Upper lobe of right lung (tissue), 1 donor: ENCODE data around the gene BBS7. TPM values are rescaled to one million over a fixed set of nuclear protein-coding genes. Genes with fewer than 3 reads are reported as not detected.

Experiments
- ATAC-seq: fragments of 200-7000 bp; cut with Tn5 transposase; one replicate; pipeline ENCODE4 v1.9.1; 2020; ENCODE audit warnings: mild to moderate bottlenecking, moderate library complexity
- DNase-seq: peaks from one replicate; pipeline ENCODE4 v3.0.0-alpha.2; 2020
- H3K27ac ChIP-seq: fragments of 200-600 bp; one replicate; pipeline ENCODE4 v1.8.0; 2022
- H3K27me3 ChIP-seq: fragments of 200-600 bp; one replicate; pipeline ENCODE4 v1.8.0; 2022; ENCODE audit warnings: mild to moderate bottlenecking
- H3K36me3 ChIP-seq: fragments of 200-600 bp; one replicate; pipeline ENCODE4 v1.8.0; 2022
- H3K4me1 ChIP-seq: fragments of 200-600 bp; one replicate; pipeline ENCODE4 v1.8.0; 2022
- H3K4me3 ChIP-seq: fragments of 200-600 bp; one replicate; pipeline ENCODE4 v1.8.0; 2022; ENCODE audit warnings: mild to moderate bottlenecking
- H3K9me3 ChIP-seq: fragments of 200-600 bp; one replicate; pipeline ENCODE4 v1.8.0; 2022
- intact Hi-C: fragments of 100-400 bp; cut with DNase I; formaldehyde crosslinking; loops from one replicate; pipeline ENCODE4 v1.11.0; 2022
- total RNA-seq: library from RNA; stranded (reverse); fragmentation: NEBNext Ultra II Directional; extraction: Animal tissue kit (Norgen Biotek cat#: 25700); gene quantifications from one replicate; pipeline ENCODE4 v1.2.1, GENCODE V29; 2021
- TF ChIP-seq, protein P1 (sequence below): fragments of 200-600 bp; IDR thresholded peaks from one replicate; pipeline ENCODE4 v1.8.0; 2022; ENCODE audit warnings: antibody characterized with exemption
- donor health status: DM: no; HTN: yes; CAD: no; lungs with severe emphysema.

The BBS7 gene
- total RNA-seq, 1 donor from 2014 or later: 14.5 TPM

DNA sequence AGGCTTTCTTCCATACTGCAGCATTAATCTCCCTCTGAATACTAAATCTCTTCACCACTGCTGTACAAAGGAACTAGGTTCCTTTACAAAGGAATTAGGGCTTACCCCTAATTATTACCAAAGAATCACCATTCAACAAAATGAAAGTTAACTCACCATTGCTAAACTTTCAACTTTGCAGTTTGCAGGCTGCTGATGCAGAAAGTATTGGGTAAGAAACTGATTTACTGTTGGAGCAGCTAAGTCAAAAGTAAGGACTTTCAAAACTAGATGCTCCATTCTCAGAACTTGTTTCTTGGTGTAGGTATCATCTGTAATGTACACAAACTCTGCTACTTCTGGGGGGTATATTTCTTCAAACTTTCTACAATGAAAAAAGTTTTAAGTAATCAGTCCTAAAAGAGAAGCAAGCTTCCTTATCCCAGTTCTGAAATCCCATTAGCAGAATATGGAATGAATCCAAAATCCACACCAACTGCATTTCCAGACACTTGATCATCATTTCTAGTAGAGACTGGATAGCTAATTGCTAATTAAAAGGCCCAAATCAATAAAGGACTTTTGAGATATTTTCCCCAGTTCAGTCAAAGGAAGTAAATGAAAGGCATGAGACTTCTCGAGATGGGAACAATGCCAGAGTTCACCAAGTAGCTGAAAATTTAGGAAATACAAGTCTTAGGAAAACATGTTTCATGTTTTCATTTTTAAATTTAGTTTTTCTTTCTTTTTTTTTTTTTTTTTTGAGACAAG, 50.9 kb downstream of the BBS7 start:
- TF ChIP-seq, protein P1, sequence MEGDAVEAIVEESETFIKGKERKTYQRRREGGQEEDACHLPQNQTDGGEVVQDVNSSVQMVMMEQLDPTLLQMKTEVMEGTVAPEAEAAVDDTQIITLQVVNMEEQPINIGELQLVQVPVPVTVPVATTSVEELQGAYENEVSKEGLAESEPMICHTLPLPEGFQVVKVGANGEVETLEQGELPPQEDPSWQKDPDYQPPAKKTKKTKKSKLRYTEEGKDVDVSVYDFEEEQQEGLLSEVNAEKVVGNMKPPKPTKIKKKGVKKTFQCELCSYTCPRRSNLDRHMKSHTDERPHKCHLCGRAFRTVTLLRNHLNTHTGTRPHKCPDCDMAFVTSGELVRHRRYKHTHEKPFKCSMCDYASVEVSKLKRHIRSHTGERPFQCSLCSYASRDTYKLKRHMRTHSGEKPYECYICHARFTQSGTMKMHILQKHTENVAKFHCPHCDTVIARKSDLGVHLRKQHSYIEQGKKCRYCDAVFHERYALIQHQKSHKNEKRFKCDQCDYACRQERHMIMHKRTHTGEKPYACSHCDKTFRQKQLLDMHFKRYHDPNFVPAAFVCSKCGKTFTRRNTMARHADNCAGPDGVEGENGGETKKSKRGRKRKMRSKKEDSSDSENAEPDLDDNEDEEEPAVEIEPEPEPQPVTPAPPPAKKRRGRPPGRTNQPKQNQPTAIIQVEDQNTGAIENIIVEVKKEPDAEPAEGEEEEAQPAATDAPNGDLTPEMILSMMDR: no peak
- Histone ChIP-seq H3K27ac (no peak overlapping the region), H3K27me3 (no peaks in the 10 kb centered on the region), H3K9me3 (no peaks in the 10 kb centered on the region), H3K4me3 (no peak overlapping the region), H3K4me1 (peaks cover 6% of the 10 kb centered on the region), H3K36me3 (peaks cover 42% of the 10 kb centered on the region)
- DNase-seq (no peak), ATAC-seq (no peak)
- intact Hi-C loops: no loop called here

DNA sequence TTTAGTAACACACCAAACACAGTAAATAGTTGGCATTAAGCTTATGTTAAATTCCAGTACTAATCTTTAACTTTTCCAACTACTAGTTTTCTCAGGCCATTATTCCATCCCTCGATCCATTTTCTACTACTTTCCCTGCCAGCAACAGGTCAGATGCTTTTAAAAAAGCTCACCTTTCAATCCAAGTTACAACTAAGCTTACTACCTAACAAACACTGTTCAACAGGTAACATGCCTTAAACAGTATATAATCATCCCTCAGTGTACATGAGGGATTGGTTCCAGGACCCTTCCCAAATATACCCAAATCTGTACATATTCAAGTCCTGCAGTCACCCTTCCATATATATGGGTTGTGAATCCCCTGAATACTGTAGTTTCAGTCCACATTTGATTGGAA, 52.1 kb downstream of the BBS7 start:
- TF ChIP-seq, protein P1: no peak
- Histone ChIP-seq H3K27ac (no peak overlapping the region), H3K36me3 (peaks cover 54% of the 10 kb centered on the region), H3K4me1 (peaks cover 4% of the 10 kb centered on the region), H3K27me3 (no peaks in the 10 kb centered on the region), H3K9me3 (no peaks in the 10 kb centered on the region), H3K4me3 (no peak overlapping the region)
- ATAC-seq (no peak), DNase-seq (no peak)
- intact Hi-C loops: no loop called here

DNA sequence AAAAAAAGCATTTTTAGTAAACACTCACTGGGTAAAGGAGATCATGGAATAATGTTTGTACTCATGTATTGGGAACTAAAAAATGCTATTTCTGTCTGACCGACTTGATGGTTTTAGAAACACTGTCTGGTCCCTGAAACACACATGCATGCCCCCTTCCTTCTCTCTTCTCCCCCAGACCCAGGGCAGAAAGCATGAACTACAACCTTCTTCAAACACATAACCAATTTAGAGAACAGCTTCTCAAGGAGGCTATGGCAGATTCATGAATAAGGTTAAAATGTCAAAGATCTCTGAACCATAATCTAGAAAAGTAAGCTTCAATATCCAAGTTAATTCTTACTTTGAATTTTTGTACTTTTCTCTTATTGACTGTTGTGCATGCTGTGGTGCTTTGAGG, 52.6 kb downstream of the BBS7 start:
- H3K36me3 ChIP-seq: peaks cover 59% of the 10 kb centered on the region
- no peaks in the 10 kb centered on the region for H3K9me3 ChIP-seq
- DNase-seq (no peak), ATAC-seq (no peak)
- TF ChIP-seq, protein P1: no peak
- no peak overlapping the region for H3K27ac ChIP-seq
- intact Hi-C loops: no loop called here
- no peak overlapping the region for H3K4me3 ChIP-seq
- no peaks in the 10 kb centered on the region for H3K4me1 ChIP-seq
- no peaks in the 10 kb centered on the region for H3K27me3 ChIP-seq

DNA sequence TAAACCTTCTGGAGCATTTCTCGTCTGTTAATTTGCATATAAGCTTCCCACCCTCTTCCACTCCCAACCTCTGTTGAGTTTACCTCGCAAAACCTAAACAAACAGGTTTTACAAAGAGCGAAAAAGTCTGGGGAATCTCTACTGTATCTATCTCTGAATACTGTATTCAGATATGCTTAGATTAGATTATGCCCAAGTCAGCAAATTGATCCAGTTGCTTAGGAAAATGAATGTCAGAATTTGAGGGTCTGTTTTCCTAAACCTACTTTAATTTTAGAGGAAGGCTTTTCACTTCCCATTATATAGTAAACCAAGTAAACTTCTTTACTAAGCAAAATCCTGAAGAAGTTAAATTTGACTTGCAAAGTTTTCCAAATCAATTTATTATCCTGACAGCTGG, 53.3 kb downstream of the BBS7 start:
- H3K27ac ChIP-seq: no peak overlapping the region
- H3K36me3 ChIP-seq: peaks cover 66% of the 10 kb centered on the region
- intact Hi-C loops: no loop called here
- no peak overlapping the region for H3K4me3 ChIP-seq
- no peak for DNase-seq
- no peaks in the 10 kb centered on the region for H3K9me3 ChIP-seq
- ATAC-seq: no peak
- H3K4me1 ChIP-seq: no peaks in the 10 kb centered on the region
- TF ChIP-seq, protein P1: no peak
- no peaks in the 10 kb centered on the region for H3K27me3 ChIP-seq

DNA sequence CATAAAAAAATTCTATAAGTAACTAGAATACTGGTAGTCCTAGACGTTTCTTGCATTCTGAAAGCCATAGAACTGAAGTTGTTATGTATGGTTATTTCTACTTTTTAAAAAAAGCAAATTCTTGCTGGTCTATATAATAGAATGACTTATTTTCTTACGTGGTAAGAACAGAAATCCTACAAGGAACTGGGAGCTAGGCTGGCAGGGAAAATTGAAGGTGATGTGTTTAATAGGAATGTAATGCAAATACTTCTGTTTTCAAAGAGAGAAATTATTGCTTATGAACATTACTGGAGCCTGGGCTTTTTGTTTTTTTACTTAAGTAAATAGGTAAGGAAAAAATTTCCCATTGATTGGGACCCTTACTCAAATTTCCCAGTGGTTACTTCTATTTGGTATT, 55.5 kb downstream of the BBS7 start:
- Histone ChIP-seq H3K4me1 (no peaks in the 10 kb centered on the region), H3K36me3 (peaks cover 88% of the 10 kb centered on the region), H3K9me3 (no peaks in the 10 kb centered on the region), H3K4me3 (no peak overlapping the region), H3K27ac (no peak overlapping the region), H3K27me3 (no peaks in the 10 kb centered on the region)
- TF ChIP-seq, protein P1: no peak
- ATAC-seq (no peak), DNase-seq (no peak)
- intact Hi-C loops: no loop called here

DNA sequence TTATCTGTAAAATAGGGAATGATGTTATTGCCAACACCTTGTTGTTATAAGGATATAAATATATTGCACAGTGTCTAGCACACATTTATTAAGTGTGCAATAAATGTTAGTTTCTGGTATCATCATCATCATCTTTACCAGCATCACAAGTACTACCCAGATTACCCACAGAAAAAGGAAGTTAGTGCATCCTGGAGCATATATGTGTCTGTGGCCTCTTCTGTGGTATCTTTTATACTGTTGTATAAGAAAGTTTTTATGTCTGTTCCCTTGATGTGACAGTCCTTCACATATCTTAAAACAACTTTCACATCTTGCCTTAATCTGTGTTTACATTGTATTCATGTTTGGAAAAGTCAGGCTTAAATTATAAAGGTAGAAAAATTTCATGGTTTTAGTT, 59.2 kb downstream of the BBS7 start:
- Histone ChIP-seq H3K27me3 (no peaks in the 10 kb centered on the region), H3K4me3 (no peak overlapping the region), H3K9me3 (no peaks in the 10 kb centered on the region), H3K36me3 (peaks cover 100% of the 10 kb centered on the region), H3K4me1 (no peaks in the 10 kb centered on the region), H3K27ac (no peak overlapping the region)
- TF ChIP-seq, protein P1: no peak
- no peak for DNase-seq
- intact Hi-C loops: no loop called here
- no peak for ATAC-seq
